Muscle of back (tissue), 11 donors: Measurements from ENCODE around the gene GFRA4. TPM values are rescaled to one million over a fixed set of nuclear protein-coding genes. Genes with fewer than 3 reads are reported as not detected.

Source experiments
- DNase-seq, 3 donors: peaks; one replicate each; pipeline versions ENCODE4 v3.0.0 to v3.0.0-alpha.2; 2013
- polyA plus RNA-seq, 10 donors: library from polyadenylated mRNA; unstranded; fragments of 120-200 nt; gene quantifications; one replicate each; pipeline ENCODE4 v1.2.1, GENCODE V29; 2013; ENCODE audit not compliant: insufficient read length in 10 of 10

Gene GFRA4
- polyA plus RNA-seq, 10 donors, result not detected

DNA sequence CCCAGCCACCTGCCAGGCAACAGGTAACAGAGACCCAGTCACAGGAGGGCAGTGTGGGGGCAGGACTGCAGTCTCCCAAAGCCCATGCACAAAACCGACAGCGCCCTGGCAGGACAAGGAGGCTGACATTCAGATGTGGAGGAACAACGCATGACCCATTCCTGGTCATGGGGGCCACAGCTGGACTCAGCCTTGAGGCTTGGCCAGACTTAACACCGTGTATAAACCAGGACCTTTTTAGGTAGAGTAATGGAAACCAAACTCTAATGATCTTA lies 8.1 kb downstream of the GFRA4 start:
- DNase-seq, result no peak

DNA sequence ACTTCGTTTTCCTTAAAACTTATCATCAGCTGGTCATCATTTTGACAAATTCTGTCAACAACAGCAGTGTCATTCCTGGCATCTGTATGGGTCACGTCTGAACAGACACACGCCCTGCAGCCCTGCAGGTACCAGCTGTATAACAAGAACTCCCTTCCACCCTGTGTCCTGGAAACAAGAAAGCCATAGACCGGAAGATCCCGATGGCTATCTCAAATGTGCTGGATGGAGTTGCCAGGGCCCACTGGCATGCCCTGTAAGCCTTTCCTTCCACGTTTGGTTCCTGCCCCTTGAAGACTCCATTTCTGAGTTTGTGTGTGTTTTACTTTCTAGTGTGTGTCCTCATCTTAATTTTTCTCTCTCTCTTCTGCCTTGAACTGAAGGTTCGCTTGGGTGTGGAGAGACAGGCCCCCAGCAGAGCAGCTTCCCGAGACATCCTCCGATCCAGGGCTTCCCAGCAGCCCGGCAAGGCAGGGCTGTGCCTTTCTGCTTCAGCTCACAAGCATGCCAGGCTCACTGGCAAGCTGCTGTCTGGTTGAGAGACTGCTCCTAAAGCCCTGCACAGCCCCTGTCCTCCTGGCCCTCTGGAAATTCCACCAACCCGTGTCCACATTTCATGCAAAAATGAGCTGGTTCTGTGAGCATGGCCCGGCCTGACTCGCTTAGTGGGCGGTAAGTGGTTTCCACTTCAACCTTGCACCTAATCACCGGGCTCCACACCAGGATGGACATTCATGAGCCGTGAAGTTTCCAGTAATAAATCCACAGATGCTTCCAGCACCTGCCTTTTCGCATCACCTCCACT lies 8.7 kb downstream of the GFRA4 start:
- DNase-seq, result no peak

DNA sequence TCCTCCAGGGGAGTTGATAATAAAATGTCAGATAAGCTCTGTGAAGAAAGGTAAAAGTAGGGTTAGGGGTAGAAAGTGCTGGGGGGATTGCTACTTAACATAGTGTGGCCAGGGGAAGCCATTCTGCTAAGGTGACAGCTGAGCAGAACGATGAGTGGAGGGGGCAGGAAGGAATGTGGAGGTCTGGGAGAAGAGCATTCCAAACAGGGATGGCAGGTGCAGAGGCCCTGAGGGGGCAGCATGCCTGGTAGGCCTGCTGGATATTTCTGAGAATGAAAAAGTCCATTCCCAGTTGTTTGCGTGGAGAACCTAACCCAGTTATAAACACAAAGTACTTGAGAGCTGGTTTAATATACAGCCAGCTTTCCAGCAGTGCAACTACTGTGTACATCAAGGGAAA lies 9.3 kb downstream of the GFRA4 start:
- DNase-seq, result no peak

DNA sequence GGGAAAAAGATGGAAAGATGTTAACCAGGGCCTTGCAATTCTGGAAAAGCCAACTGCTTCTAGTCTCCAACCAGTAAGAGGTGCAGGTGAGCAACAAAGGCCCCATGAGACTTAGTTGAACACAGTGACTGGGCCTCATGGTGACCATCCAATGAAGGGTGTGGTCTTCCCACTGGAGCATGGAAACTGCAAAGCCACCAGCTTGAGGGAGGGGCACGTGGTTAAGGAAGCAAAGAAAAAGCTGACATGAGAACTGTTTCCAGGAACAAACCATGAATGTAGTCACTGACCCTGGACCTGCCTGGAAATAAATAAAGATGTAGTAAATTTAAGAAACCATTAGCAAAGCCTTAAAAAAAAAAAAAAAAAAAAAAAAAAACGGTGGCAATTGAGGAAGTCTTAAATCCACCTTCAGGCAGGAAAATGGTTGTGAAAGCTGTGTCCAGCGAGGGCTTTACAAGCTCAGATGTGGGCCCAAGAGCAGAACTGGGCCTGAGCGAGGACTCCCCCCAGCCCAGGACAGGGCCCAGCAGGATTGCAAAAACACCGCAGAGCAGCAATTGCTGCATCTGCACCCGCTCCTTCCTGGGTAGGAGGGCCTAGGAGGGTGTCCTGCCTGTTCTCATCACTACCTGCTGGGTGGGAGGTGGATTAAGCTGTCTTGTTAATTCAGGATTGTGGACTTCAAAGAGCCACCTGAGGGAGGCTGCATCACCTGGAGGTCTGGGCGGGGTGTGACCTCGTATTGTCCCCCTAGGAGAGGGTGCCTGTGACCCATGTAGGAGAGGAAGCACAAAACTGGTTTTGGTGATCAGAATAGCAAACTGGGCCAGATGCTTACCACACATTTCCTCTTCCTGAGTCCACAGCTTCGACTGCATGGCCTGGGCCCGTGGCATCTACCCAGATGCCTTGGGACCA lies 10.3 kb downstream of the GFRA4 start:
- DNase-seq, result no peak

DNA sequence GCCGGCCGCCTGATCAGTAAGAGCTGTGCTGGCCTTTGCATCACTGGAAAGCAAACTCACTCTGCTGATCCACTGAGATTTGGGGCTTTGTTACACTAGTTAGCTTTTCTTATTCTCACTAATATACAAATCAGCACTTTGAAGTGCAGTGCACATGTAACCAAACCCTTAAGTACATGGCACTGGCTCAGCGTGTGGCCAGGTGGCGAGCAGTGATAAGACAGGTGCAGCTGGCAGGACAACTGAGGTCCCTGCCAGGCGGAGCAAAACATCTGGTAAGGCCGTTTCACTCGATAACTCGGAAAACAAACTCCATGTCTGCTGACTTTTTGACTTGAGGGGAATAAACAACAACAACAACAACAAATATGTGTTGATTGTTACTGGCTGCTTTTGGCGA lies 11.0 kb downstream of the GFRA4 start:
- no peak for DNase-seq

DNA sequence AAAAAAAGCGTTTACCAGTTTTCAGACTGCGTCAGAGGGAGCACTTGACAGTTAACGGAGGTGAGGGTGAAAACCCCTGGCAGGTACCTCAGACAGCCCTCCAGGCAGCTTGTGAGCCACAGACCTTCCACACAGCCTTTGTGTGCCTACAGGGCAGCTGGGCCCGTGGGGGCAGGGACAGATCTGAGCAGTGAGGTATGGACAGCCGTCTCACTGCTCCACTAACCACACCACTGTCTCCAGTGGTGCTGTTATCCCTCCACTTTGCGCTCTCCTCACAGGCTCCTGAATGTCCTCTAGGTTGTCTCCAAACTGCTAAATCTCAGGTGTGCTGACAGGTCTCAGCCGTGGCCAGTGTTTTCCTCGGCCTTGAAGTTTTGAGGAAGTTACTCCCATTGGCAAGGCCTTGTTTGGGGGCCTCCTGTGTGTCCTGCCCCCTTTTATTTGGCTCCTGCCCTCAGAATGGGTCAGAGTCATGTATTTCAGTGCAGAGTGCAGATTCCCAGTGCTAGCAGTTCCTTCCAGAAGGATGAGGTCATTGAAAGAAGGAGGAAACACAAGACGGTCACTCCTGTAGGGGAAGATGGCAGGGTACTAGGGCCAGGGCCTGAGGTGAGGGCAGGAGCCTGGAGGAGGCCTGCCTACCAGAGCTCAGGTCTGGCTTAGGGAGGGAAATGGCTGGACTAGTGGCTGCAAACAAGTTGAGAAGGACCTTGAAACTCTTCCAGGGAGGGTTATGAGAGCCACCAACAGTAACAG lies 11.8 kb downstream of the GFRA4 start:
- no peak for DNase-seq

DNA sequence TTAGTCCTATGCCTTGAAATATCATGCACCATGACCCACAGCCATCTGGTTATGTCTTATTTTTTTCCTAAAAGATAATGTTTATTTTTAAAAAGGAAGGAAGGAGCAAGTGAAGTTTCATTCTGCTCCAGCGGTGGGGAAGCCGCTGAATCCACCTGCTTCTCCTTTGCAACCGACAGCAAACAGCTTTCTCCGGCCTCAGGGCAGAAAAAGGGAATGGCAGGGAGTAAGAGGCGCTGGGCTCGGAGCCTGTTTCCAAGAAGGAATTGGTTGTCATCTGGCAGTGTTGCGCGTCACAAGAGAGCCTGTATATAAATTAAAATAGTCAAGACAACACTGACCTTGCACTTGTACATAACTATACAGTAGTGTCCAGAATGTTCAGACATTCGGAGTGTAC lies 14.2 kb downstream of the GFRA4 start:
- no peak for DNase-seq

DNA sequence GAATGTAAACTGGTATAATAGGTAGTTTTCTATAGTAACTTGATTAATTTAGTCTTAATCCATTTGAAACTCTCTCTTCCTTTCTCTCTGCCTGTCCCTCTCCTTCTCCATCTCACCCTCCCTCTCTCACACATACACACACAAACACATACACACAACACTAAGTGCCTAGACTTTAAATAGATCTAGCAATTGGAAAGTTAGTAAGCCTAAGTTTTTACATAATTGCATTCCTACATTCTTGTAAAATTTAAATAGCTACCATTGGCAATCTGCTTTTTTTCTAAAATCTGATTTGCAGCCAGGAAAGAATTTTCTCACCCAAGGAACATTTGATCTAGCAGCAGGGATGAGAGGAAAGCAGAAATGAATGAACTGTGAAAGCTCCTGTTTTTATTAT lies 15.7 kb downstream of the GFRA4 start:
- DNase-seq, result no peak

DNA sequence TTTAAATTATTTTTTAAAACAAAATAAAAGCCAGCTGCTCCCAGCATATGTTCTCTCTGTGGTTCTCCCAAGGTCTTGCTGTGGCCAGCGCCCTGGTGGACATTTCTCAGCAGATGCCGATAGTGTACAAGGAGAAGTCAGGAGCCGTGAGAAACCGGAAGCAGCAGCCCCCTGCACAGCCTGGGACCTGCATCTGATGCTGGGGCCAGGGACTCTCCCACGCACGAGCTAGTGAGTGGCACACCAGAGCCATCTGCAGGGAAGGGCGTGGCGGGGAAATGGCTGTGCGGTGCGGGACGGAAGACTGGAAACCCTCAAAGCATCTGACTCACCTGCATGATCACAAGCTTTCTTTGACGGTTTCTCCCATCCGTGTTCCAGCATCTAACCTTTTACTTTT lies 16.5 kb downstream of the GFRA4 start:
- no peak for DNase-seq

DNA sequence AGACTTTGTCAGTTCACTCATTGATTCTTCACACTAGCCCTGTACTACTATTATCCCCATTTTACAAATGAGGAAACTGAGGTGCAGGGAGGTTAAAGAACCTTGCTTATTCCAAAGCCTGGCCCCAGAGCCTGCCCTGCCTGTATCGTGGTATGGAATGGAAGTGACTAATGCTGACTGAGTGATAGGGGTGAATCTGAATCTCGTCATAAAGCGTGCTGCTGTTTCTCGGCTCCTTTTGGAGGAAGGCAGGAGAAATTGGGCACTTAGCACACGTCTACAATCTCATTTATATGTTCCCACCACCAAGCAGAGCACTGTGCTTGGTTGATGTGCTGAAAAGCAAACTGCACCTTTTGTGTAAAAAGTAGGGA lies 17.1 kb downstream of the GFRA4 start:
- DNase-seq, result no peak

DNA sequence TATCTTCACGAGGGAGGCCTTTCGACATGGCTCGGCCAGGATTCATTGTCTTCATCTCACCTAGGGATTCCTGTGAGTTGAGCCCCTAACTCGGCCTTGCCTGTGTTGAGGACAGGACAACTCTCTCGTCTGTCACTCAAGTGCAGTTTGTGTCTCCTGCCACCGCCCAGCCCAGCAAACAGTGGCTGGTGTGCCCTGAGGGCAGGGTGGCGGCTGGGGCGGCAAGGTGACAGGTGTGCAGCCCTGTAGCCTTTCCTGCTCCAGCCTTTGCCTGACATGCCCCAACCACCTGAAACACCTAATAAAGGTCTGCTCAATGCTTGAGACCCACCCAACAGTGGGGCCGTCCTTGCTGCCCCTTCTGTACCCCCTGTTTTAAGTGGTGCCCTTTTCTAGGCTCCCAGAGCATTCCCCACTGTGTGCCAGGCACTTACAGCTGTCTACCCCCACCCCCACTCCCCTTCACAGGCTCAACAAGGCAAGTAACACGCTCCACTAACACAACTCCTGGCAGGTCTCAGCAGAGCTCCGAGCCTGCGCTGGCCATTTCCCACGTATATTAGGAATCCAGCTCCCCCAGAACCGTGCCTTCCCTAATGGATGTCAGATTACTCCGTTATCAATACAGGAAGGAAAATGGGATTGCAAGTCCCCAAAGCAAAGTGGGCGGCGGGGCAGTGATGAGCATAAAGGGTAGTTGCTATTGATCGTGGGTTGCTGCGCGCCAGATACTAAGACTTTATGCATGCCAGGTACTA lies 17.7 kb downstream of the GFRA4 start:
- DNase-seq, result no peak

DNA sequence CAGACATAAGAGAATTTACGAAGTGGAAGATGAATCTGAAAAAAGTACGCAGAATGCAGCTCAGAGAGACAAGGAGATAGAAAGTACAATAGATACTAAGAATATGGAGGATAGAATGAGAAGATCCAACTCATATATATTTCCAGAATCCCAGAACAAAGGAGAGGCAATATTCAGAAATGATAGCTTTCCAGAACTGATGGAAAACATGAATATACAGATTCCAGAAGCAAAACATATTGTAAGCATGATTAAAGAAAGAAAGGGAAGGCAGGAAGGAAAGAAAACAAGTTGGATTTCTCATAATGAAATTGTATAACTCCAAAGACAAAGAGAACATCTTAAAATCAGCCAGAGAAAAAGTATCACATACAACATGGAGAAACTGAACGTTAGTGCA lies 22.9 kb downstream of the GFRA4 start:
- DNase-seq, result no peak

DNA sequence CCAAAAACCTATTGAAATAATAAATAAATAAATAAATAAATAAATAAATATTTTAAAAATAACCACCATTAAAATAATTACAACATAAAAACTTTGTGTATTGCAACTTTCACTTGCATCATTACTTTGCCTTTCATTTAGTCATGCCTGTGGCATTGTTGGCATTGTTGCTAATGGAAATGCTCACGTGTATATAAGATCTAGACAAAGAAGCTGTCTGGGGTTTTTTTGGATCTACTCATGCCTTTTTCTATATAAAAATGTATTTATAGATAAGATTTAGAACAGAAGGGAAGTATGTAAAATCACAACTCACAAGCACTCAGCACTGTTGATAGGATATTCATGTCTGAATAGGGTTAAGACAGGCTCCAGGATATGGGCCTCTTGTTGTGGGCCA lies 27.9 kb downstream of the GFRA4 start:
- DNase-seq, result no peak

DNA sequence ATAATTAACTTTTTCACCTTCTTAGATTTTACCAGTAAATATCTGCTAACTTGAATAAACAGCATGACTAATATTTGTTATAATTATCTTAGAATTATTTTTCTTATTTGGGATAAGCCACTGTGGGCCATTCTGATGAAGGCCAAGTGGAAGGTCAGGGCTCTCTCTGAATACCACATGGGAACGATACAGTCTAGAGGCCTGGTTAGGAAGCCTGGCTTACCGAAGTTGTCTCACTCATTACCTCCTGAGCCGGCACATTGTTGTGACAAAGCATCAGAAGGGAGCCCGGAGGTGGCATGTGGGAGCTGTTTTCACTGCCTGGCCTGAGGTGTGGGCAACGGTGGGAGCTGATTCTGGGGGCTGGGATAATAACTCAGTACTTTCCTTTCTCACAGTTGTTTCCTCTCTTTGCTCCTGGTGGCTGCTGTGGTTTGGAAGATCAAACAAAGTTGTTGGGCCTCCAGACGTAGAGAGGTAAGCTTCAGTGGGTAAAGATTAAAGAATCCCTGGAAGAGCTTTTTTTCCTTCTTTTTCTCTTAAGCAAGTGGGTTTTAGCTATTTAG lies 29.2 kb downstream of the GFRA4 start:
- no peak for DNase-seq

DNA sequence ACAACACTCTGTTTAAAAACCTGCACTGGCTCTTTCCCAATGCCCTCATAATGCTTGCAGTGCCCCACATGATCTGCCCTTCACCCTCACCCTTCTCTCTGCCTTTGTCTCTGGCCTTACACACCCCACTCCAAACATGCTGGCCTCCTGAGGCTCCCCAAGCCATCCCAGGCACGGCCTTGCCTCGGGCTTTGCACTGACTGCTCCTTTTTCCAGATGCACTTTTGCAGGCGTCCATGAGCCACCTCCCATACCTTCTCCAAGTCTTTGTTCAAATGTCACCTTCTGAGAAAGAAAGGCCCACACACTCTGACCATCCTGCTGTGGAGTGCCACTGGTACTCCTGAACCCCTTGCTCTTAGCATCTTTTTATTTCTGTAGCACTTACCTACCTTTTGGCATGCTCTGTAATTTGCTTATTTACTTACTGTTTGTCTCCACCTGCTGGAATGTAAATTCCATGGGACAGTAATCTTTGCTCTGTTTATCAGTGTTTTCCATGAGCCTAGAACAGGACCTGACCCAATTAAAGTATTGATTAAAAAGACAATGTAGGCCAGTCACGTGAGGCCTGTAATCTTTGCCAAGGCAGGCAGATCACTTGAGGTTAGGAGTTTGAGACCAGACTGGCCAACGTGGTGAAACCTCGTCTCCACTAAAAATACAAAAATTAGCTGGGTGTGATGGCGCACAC lies 30.7 kb downstream of the GFRA4 start:
- no peak for DNase-seq

DNA sequence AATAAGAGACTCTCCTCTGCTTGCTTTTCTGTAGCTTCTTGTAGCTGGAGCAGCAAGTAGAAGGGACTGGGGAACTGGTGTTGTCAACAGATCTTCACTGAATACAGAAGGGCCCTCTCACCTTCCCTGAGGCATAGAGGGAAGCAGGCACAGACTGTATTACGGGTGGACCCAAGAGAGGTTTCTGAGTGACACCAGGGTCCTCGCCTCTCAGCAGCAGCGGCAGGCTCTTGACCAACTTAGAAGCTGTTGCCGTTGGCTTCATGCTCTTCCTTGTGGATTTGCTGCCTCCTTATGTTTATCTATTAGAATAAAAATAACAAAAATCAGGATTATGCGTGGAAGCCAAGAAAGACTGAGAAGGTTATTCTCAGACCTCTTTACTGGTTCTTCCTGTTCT lies 31.7 kb downstream of the GFRA4 start:
- no peak for DNase-seq

DNA sequence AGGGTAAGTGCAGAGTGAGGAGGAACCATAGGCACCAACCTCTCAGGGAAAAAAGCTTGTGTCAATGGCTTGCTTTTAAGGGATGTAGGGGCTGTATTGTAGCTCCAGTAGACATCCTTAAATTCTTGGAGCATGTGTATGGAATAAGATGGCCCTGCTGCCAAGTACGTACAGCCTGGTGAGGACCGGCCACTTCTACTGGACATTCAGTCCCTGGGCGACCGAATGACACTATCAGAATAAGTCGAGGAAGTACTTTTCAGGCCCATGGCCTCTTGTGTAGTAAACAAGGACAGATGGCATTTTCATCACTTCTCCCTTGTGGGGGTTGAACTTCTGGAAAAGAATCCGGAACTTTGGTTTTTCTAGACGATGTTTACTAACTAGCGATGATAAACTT lies 32.8 kb downstream of the GFRA4 start:
- no peak for DNase-seq

DNA sequence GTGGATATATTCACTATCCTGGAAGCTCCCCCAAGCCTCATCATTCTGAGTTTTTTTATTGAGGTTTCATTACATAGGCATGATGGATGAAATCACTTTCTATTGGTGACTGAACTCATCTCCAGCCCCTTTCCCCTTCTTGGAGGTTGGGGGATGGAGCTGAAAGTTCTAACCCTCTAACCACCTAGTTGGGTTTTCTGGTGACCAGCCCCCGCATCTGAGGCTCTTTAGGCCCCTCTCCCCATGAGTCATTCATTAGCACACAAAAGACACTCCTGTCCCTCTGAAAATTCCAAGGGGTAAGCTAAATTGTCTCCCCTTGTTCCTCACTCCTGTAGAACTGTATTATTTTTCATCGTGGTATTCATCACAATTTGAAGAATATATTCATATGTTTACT lies 33.3 kb downstream of the GFRA4 start:
- DNase-seq, result no peak

DNA sequence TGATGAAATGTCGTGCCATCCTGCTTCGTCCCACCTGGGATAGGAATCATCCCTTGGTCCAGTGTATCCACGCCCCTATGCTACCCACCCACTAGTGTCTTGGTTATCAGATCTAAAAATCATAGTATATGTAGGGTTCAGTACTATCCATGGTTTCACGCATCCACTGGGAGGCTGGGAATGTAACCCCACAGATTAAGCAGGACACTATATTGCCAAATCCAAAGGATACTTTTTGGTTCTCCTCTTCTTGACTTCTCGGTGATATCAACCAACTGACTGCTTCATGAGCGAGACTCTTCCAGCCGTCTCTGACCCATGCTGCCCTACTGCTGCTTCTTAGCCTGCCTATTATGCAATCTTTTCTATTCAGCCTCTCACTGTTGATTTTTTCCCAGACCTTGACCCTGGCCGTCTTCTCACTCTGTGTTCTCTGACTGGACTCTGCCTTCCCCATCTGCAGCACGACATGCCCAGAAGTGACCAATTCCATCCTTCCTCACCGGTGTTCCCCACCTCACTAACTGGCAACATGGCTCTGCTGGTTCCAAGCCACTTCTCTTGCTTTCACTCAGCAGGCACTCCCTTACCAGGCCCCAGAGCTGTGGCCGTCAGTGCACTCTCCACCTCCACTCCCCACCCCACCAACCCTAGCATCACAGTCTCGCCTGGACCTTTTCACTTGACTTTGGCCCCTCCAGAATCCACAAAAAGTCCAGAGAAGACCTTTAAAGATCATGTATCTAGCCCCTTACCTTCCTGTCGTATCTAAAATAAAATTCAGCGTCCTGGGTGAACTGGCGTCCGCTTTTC lies 34.5 kb downstream of the GFRA4 start:
- DNase-seq, result no peak

DNA sequence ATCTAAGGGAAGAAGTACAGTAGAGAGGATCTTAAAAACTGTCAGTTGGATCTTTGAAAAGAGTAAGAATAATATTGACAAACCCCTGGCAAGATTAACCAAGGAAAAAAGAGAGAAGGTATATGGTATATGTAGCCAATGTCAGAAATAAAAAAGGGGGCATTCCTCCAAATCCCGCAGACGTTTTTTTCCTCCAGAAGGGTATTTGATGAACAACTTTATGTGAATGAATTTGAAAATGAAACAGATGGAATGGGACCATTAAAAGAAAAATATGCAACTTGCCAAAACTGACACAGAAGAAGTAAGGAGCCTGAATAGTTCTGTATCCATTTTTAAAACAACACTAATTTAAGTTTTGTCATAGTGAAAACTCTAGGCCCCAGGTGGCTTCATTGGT lies 35.7 kb downstream of the GFRA4 start:
- no peak for DNase-seq
